Aorta (tissue), 5 donors: ENCODE data around the gene CHCHD6. TPM values are rescaled to one million over a fixed set of nuclear protein-coding genes. Genes with fewer than 3 reads are reported as not detected.

Experiments
- ATAC-seq: fragments of 200-7000 bp; cut with Tn5 transposase; one replicate; pipeline ENCODE4 v1.9.1; 2022; ENCODE audit warnings: moderate library complexity; ENCODE audit not compliant: low FRiP score
- DNase-seq, 2 donors: peaks; one replicate each; pipeline ENCODE4 v3.0.0-alpha.2; 2020
- H3K27ac ChIP-seq, 2 donors: one replicate each; pipeline ENCODE4 v1.5.1; 2013; ENCODE audit warnings: low read length in 2 of 2, mild to moderate bottlenecking in 2 of 2, moderate library complexity in 2 of 2, control low read depth in 1 of 2, inconsistent platforms in 1 of 2, low read depth in 1 of 2
- H3K27me3 ChIP-seq, 2 donors: one replicate each; pipeline ENCODE4 v1.6.1; 2013; ENCODE audit warnings: control low read depth in 1 of 2, low read length in 1 of 2, mild to moderate bottlenecking in 1 of 2, moderate library complexity in 1 of 2; ENCODE audit not compliant: insufficient read depth in 2 of 2, control insufficient read depth in 1 of 2
- H3K36me3 ChIP-seq, 2 donors: one replicate each; pipeline ENCODE4 v1.6.1; 2013; ENCODE audit warnings: control low read depth in 1 of 2, low read length in 1 of 2, mild to moderate bottlenecking in 1 of 2; ENCODE audit not compliant: insufficient read depth in 2 of 2, control insufficient read depth in 1 of 2
- H3K4me1 ChIP-seq, 2 donors: one replicate each; pipeline ENCODE4 v1.6.1; 2013; ENCODE audit warnings: low read length in 2 of 2, control low read depth in 1 of 2, mild to moderate bottlenecking in 1 of 2, moderate library complexity in 1 of 2; ENCODE audit not compliant: insufficient read depth in 2 of 2, control insufficient read depth in 1 of 2
- H3K4me3 ChIP-seq, 2 donors: one replicate each; pipeline ENCODE4 v1.5.1; 2013; ENCODE audit warnings: low read length in 2 of 2, control low read depth in 1 of 2, mild to moderate bottlenecking in 1 of 2
- H3K9me3 ChIP-seq: one replicate; pipeline ENCODE4 v1.6.1; 2013; ENCODE audit warnings: mild to moderate bottlenecking, low read length; ENCODE audit not compliant: control insufficient read depth
- WGBS, 2 donors: extraction: QIAGEN DNeasy Blood & Tissue Kit; methylation state at CpG; one replicate each; pipeline ENCODE4 v1.1.7; 2013; 5-methylcytosine and 5-hydroxymethylcytosine counted together
- intact Hi-C, 2 donors: fragments of 100-400 bp; cut with DNase I; formaldehyde crosslinking; loops; one replicate each; pipeline versions ENCODE4 v1.14.2 to v1.15.0; 2022
- polyA plus RNA-seq, 2 donors: library from polyadenylated mRNA; stranded (reverse); fragments of 200-250 nt; gene quantifications; one replicate each; pipeline ENCODE4 v1.2.3, GENCODE V29; 2013
- total RNA-seq, 2 donors: library from RNA; stranded (reverse); fragmentation: NEBNext Ultra II Directional; extraction: Animal tissue kit (Norgen Biotek cat#: 25700); gene quantifications; one replicate each; pipeline ENCODE4 v1.2.1, GENCODE V29; 2021
- donor health status: healthy with polysubstance abuse.
- donor health status: Bipolar disorder and iron deficiency.
- donor health status: DM: no; HTN: no; CAD: no.
- donor health status: DM: no; HTN: no; CAD: no.
- donor health status: DM: yes; HTN: yes; CAD: no.

Gene CHCHD6
- total and polyA plus RNA-seq, 4 donors: 10.8 to 24.6 (median 11.9) TPM

- H3K27me3 ChIP-seq: no peaks in the 10 kb centered on the region
- ATAC-seq (no peak), DNase-seq (no peak)
- no peaks in the 10 kb centered on the region for H3K36me3 ChIP-seq
- no peak overlapping the region for H3K27ac ChIP-seq
- H3K4me1 ChIP-seq: peaks cover 4 to 5% of the 10 kb centered on the region in 2 donors
- no peak overlapping the region for H3K4me3 ChIP-seq
- WGBS, 2 donors: 93 to 94% methylated on average over 8 of the region's 8 CpGs
- intact Hi-C loops: loop anchor here (5.0 to 10.0 kb wide), 7 partner anchors 68 to 797 kb away; partner anchors contain the start of gene PLXNA1 (in 2 of the 2)
- no peaks in the 10 kb centered on the region for H3K9me3 ChIP-seq
These were observed 46.1 kb downstream of the CHCHD6 start for GRCh38 chr3:126749931-126750755.

GRCh38 chr3:126750756-126751121, 46.7 kb downstream of the CHCHD6 start:
- no peak overlapping the region for H3K4me3 ChIP-seq
- H3K27me3 ChIP-seq: no peaks in the 10 kb centered on the region
- no peaks in the 10 kb centered on the region for H3K36me3 ChIP-seq
- intact Hi-C loops: loop anchor here (5.0 to 10.0 kb wide), 5 partner anchors 73 to 704 kb away; partner anchors contain the start of gene PLXNA1 (in 2 of the 2)
- H3K9me3 ChIP-seq: no peaks in the 10 kb centered on the region
- peaks cover 1 to 2% of the 10 kb centered on the region in 2 donors for H3K4me1 ChIP-seq
- WGBS, 2 donors: 47 to 55% methylated on average over 4 of the region's 4 CpGs
- H3K27ac ChIP-seq: no peak overlapping the region
- ATAC-seq (no peak), DNase-seq (no peak)

GRCh38 chr3:126751611-126752302, 47.7 kb downstream of the CHCHD6 start:
- intact Hi-C loops: loop anchor here (1.0 to 10.0 kb wide), 6 partner anchors 74 to 704 kb away; partner anchors contain the start of gene PLXNA1 (in 2 of the 2)
- Histone ChIP-seq H3K27ac (no peak overlapping the region), H3K36me3 (no peaks in the 10 kb centered on the region), H3K4me3 (no peak overlapping the region), H3K27me3 (no peaks in the 10 kb centered on the region), H3K9me3 (no peaks in the 10 kb centered on the region), H3K4me1 (no peaks in the 10 kb centered on the region)
- DNase-seq (no peak), ATAC-seq (no peak)
- 56 to 65% methylated on average over 7 of the region's 7 CpGs for WGBS, 2 donors

GRCh38 chr3:126752303-126753190, 48.5 kb downstream of the CHCHD6 start:
- peak; percentile 84 for ATAC-seq
- H3K9me3 ChIP-seq: no peaks in the 10 kb centered on the region
- intact Hi-C loops: loop anchor here (1.0 to 10.0 kb wide), 6 partner anchors 75 to 703 kb away; partner anchors contain the start of gene PLXNA1 (in 2 of the 2)
- peak; percentile 85 to 92 for DNase-seq
- no peaks in the 10 kb centered on the region for H3K36me3 ChIP-seq
- no peaks in the 10 kb centered on the region for H3K27me3 ChIP-seq
- H3K4me1 ChIP-seq: no peaks in the 10 kb centered on the region
- no peak overlapping the region for H3K4me3 ChIP-seq
- 45 to 47% methylated on average over 15 of the region's 15 CpGs for WGBS, 2 donors
- H3K27ac ChIP-seq: no peak overlapping the region

- Histone ChIP-seq H3K36me3 (no peaks in the 10 kb centered on the region), H3K4me1 (no peaks in the 10 kb centered on the region), H3K27ac (no peak overlapping the region), H3K27me3 (no peaks in the 10 kb centered on the region), H3K9me3 (no peaks in the 10 kb centered on the region), H3K4me3 (no peak overlapping the region)
- 73 to 82% methylated on average over 14 of the region's 14 CpGs for WGBS, 2 donors
- DNase-seq (no peak), ATAC-seq (no peak)
- intact Hi-C loops: loop anchor here (5.0 to 10.0 kb wide), 5 partner anchors 76 to 701 kb away; partner anchors contain the start of gene PLXNA1 (in 2 of the 2)
These were observed 49.4 kb downstream of the CHCHD6 start for GRCh38 chr3:126753191-126754160.

- Histone ChIP-seq H3K27ac (no peak overlapping the region), H3K36me3 (no peaks in the 10 kb centered on the region), H3K9me3 (no peaks in the 10 kb centered on the region), H3K4me3 (no peak overlapping the region), H3K4me1 (no peaks in the 10 kb centered on the region), H3K27me3 (no peaks in the 10 kb centered on the region)
- no peak for ATAC-seq
- intact Hi-C loops: loop anchor here in 1 of 2 donors (10.0 kb wide), 2 partner anchors 419 to 699 kb away; no protein-coding TSS in a partner anchor
- DNase-seq: no peak
- WGBS, 2 donors: 88 to 93% methylated on average over 5 of the region's 5 CpGs
These were observed 51.8 kb downstream of the CHCHD6 start for GRCh38 chr3:126755866-126756265.

- intact Hi-C loops: loop anchor here in 1 of 2 donors (10.0 kb wide), 2 partner anchors 417 to 697 kb away; no protein-coding TSS in a partner anchor
- DNase-seq (no peak), ATAC-seq (no peak)
- H3K9me3 ChIP-seq: no peaks in the 10 kb centered on the region
- no peaks in the 10 kb centered on the region for H3K36me3 ChIP-seq
- no peak overlapping the region for H3K4me3 ChIP-seq
- H3K27me3 ChIP-seq: no peaks in the 10 kb centered on the region
- no peaks in the 10 kb centered on the region for H3K4me1 ChIP-seq
- 83 to 86% methylated on average over 3 of the region's 3 CpGs for WGBS, 2 donors
- H3K27ac ChIP-seq: no peak overlapping the region
These were observed 54.0 kb downstream of the CHCHD6 start for GRCh38 chr3:126758026-126758425.
